HepG2 (cell line): Measurements from ENCODE around the gene CSRP3. TPM values are rescaled to one million over a fixed set of nuclear protein-coding genes. Genes with fewer than 3 reads are reported as not detected.

Experiments
- ATAC-seq: fragments of 200-7000 bp; cut with Tn5 transposase; 3 replicates; pipeline ENCODE4 v1.9.1; 2020; ENCODE audit warnings: mild to moderate bottlenecking, moderate library complexity
- BruUV-seq: library from RNA; stranded (reverse); fragments of 400-500 nt; replicated peaks from 2 replicates; lab custom pipeline; 2021; lab: Mats Ljungman, UMichigan
- CTCF ChIA-PET: fragments of 300-600 bp; formaldehyde crosslinking; extraction: SDS; loops from one replicate; lab custom pipeline; 2021; ENCODE audit warnings: low total read pairs, inconsistent platforms, low intra/inter-chr PET ratio; lab: Yijun Ruan, JAX
- POLR2A ChIA-PET: fragments of 350-600 bp; sonication (Branson Sonifier 250); formaldehyde crosslinking; loops from one replicate; lab custom pipeline; 2020; ENCODE audit warnings: antibody characterized with exemption, inconsistent platforms; lab: Yijun Ruan, JAX
- DNase-seq: peaks from one replicate; pipeline ENCODE4 v3.0.0-alpha.2; 2015; ENCODE audit warnings: low spot score
- FAIRE-seq: peaks from 3 replicates; lab custom pipeline; 2011; peaks lifted over from hg19 to GRCh38; lab: Jason Lieb, UNC
- H2AFZ ChIP-seq: one replicate; pipeline ENCODE4 v1.6.1; 2011; ENCODE audit warnings: low read length, inconsistent platforms
- H3K27ac ChIP-seq: fragments of 300-600 bp; 3 replicates; pipeline ENCODE4 v1.8.0; 2011; ENCODE audit warnings: mixed run types, mild to moderate bottlenecking, mixed read lengths, low read length, inconsistent platforms; ENCODE audit not compliant: insufficient read depth; ENCODE audit errors: extremely low read length
- H3K27me3 ChIP-seq, 2 experiments: fragments of 200-600 bp in 1 of 2; 2 replicates in 1 of 2; 3 replicates in 1 of 2; pipeline versions ENCODE4 v1.6.0 to v1.8.0; 2011; ENCODE audit warnings: low read length in 2 of 2, mild to moderate bottlenecking in 2 of 2, moderate library complexity in 2 of 2, inconsistent platforms in 1 of 2; ENCODE audit not compliant: insufficient read depth in 2 of 2, control insufficient read depth in 1 of 2
- H3K36me3 ChIP-seq, 2 experiments: fragments of 200-600 bp in 1 of 2; replicated peaks in 1 of 2; 2 replicates in 1 of 2; 3 replicates in 1 of 2; pipeline versions ENCODE4 v1.5.1 to v1.8.0; 2011; ENCODE audit warnings: low read length in 2 of 2, inconsistent platforms in 1 of 2; ENCODE audit not compliant: insufficient read depth in 2 of 2, control insufficient read depth in 1 of 2
- H3K4me1 ChIP-seq: 2 replicates; pipeline ENCODE4 v1.5.1; 2012; ENCODE audit warnings: low read length, inconsistent platforms; ENCODE audit not compliant: insufficient read depth
- H3K4me2 ChIP-seq: 2 replicates; pipeline ENCODE4 v1.6.0; 2011; ENCODE audit warnings: low read depth, low read length, inconsistent platforms
- H3K4me3 ChIP-seq, 3 experiments: fragments of 200-600 bp in 1 of 3; sonication (generic), shearing (Covaris generic) in 1 of 3; replicated peaks in 1 of 3; 2 replicates each; pipeline ENCODE4 v1.5.1; 2011 to 2016; ENCODE audit warnings: low read length in 3 of 3, inconsistent platforms in 2 of 3, low read depth in 2 of 3, mild to moderate bottlenecking in 2 of 3, control low read depth in 1 of 3, mixed read lengths in 1 of 3; ENCODE audit not compliant: insufficient read depth in 1 of 3
- H3K79me2 ChIP-seq: one replicate; pipeline ENCODE4 v1.6.1; 2011; ENCODE audit warnings: low read length, inconsistent platforms; ENCODE audit not compliant: insufficient read depth
- H3K9ac ChIP-seq: 2 replicates; pipeline ENCODE4 v1.6.0; 2011; ENCODE audit warnings: mild to moderate bottlenecking, low read depth, low read length, inconsistent platforms; ENCODE audit not compliant: insufficient read depth
- H3K9me3 ChIP-seq: 2 replicates; pipeline ENCODE4 v1.5.1; 2012; ENCODE audit warnings: mild to moderate bottlenecking, low read length
- H4K20me1 ChIP-seq: 2 replicates; pipeline ENCODE4 v1.6.0; 2011; ENCODE audit warnings: inconsistent platforms, mild to moderate bottlenecking, low read length, moderate library complexity; ENCODE audit not compliant: insufficient read depth
- ATRX ChIP-seq: sonication (generic); formaldehyde crosslinking; IDR thresholded peaks from 2 replicates; pipeline ENCODE4 v1.4.0; 2020; ENCODE audit warnings: missing genetic modification reagents, borderline replicate concordance
- FIP1L1 ChIP-seq: fragments of 200-400 bp; formaldehyde crosslinking; IDR thresholded peaks from 2 replicates; pipeline ENCODE4 v1.6.1; 2018; ENCODE audit warnings: low read depth, mild to moderate bottlenecking, low read length, moderate library complexity, borderline replicate concordance; ENCODE audit not compliant: insufficient read depth
- GABPB1 ChIP-seq: IDR thresholded peaks from 2 replicates; pipeline ENCODE4 v1.6.1; 2016; ENCODE audit warnings: mild to moderate bottlenecking, missing genetic modification reagents, moderate library complexity, missing compliant biosample characterization
- GFI1 ChIP-seq: sonication (generic); formaldehyde crosslinking; IDR thresholded peaks from 2 replicates; pipeline ENCODE4 v1.5.0; 2020; ENCODE audit warnings: missing genetic modification reagents, mild to moderate bottlenecking, borderline replicate concordance
- HNRNPH1 ChIP-seq: fragments of 200-400 bp; formaldehyde crosslinking; optimal IDR thresholded peaks from 2 replicates; pipeline ENCODE3; 2017; ENCODE audit warnings: mild to moderate bottlenecking, low read depth, low read length
- JARID2 ChIP-seq: sonication (generic); formaldehyde crosslinking; IDR thresholded peaks from 2 replicates; pipeline ENCODE4 v1.8.1; 2023; ENCODE audit warnings: missing genetic modification reagents, inconsistent platforms; ENCODE audit not compliant: insufficient replicate concordance
- KDM2A ChIP-seq: sonication (generic); formaldehyde crosslinking; IDR thresholded peaks from 2 replicates; pipeline ENCODE4 v1.4.0; 2020; ENCODE audit warnings: low read depth, missing genetic modification reagents, borderline replicate concordance
- KLF9 ChIP-seq: IDR thresholded peaks from 2 replicates; pipeline ENCODE4 v1.6.1; 2016; ENCODE audit warnings: low read depth
- MATR3 ChIP-seq: sonication (generic); formaldehyde crosslinking; IDR thresholded peaks from 2 replicates; pipeline ENCODE4 v1.4.0; 2020; ENCODE audit warnings: missing genetic modification reagents
- SMARCC2 ChIP-seq: fragments of 450-650 bp; IDR thresholded peaks from 2 replicates; pipeline ENCODE4 v1.6.1; 2017; ENCODE audit warnings: antibody characterized with exemption, mild to moderate bottlenecking
- SRY ChIP-seq: sonication (generic); formaldehyde crosslinking; IDR thresholded peaks from 2 replicates; pipeline ENCODE4 v1.8.0; 2022; ENCODE audit warnings: mild to moderate bottlenecking, missing genetic modification reagents
- ZNF143 ChIP-seq: sonication (generic); formaldehyde crosslinking; IDR thresholded peaks from 2 replicates; pipeline ENCODE4 v1.4.0; 2020; ENCODE audit warnings: missing genetic modification reagents
- WGBS: methylation state at CpG from one replicate; pipeline ENCODE4 v1.1.6; 2017; ENCODE audit warnings: low lambda C conversion rate; 5-methylcytosine and 5-hydroxymethylcytosine counted together
- in situ Hi-C: cut with HindIII; loops from 2 replicates; pipeline ENCODE4 v1.10.0; 2017; ENCODE audit warnings: low pct_unique_long_range_greater_than_20kb; ENCODE audit not compliant: extremely low pct_ligation_motif_present
- intact Hi-C: fragments of 100-400 bp; cut with micrococcal nuclease; formaldehyde crosslinking; loops from one replicate; pipeline ENCODE4 v1.10.0; 2022; ENCODE audit not compliant: unreplicated experiment
- polyA plus RNA-seq, 8 experiments: library from polyadenylated mRNA; depleted of rRNA in 3 of 8; stranded (reverse) in 7 of 8; unstranded in 1 of 8; fragments of >200 nt; fragmentation: Illumina TruSeq in 4 of 8; extraction: Trizol in 4 of 8; gene quantifications; 2 replicates each; pipeline versions ENCODE4 v1.2.1 to v1.2.3, GENCODE V29; 2011 to 2016; ENCODE audit warnings: low read depth in 4 of 8, missing spikeins in 1 of 8, mixed read lengths in 1 of 8; ENCODE audit not compliant: insufficient read depth in 1 of 8
- total RNA-seq, 5 experiments: library from RNA; depleted of rRNA; stranded (reverse); fragments of >200 nt; fragmentation: Illumina TruSeq; extraction: Trizol; gene quantifications; 2 replicates each; pipeline ENCODE4 v1.2.3, GENCODE V29; 2016; ENCODE audit warnings: low read depth in 1 of 5
- TF ChIP-seq, protein P1 (sequence below): sonication (generic); formaldehyde crosslinking; IDR thresholded peaks from 2 replicates; pipeline ENCODE4 v1.8.0; 2022; ENCODE audit warnings: missing genetic modification reagents, mild to moderate bottlenecking, moderate library complexity, borderline replicate concordance
- TF ChIP-seq, protein P2 (sequence below): IDR thresholded peaks from 2 replicates; pipeline ENCODE4 v1.6.1; 2016; ENCODE audit warnings: low read depth, missing genetic modification reagents, missing compliant biosample characterization

Gene CSRP3
- total and polyA plus RNA-seq, 2 of the 13 experiments (the other 11 are each of a cell fraction or from before 2014, with no cell fraction given) = not detected

DNA sequence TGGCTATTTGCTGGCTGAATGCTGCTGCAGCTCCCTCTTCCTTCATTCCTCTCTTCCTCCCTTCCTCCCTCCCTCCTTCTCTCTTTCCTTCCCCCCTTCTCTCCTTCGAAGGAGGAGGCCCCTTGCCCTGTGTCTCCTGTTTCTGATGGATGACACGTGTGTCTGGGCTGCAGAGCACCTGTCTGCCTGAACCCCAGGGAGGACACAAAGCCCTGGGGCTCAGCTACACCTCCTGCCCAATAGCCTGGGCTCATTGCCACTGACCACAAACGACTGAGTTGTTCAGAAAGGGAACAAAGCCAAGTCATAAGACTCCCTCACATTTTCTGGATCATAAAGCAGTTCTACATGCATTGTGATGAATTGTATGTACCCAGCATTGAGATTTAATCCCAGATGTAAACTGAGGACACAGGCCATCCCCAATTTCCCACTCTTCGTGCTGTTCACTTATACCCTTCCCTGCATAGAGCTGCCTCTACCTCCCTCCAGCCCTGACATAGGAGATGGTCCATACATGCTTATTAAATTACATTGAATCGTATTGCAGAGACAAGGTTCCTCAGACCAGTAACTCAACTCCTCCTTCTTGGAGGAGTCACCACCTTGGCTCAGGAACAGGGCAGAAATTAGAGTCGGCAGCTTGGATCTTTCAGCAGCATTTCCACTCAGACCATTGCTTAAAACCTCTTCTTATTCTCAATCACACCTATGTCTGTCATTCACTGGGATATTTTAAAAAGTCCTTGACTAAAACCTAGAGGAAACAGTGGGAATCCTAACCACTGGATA lies 1.2 kb downstream of the CSRP3 start:
- no TSS peak for BruUV-seq
- no peaks in the 10 kb centered on the region for H4K20me1 ChIP-seq
- TF ChIP-seq SRY (CRISPR knock-in tag) (no peak), JARID2 (CRISPR knock-in tag) (no peak), ZNF143 (CRISPR knock-in tag) (no peak), FIP1L1 (no peak), KDM2A (CRISPR knock-in tag) (no peak), KLF9 (CRISPR knock-in tag) (no peak), SMARCC2 (no peak), HNRNPH1 (no peak), GABPB1 (CRISPR knock-in tag) (no peak), GFI1 (CRISPR knock-in tag) (no peak), MATR3 (no peak), ATRX (CRISPR knock-in tag) (no peak)
- TF ChIP-seq, protein P1, sequence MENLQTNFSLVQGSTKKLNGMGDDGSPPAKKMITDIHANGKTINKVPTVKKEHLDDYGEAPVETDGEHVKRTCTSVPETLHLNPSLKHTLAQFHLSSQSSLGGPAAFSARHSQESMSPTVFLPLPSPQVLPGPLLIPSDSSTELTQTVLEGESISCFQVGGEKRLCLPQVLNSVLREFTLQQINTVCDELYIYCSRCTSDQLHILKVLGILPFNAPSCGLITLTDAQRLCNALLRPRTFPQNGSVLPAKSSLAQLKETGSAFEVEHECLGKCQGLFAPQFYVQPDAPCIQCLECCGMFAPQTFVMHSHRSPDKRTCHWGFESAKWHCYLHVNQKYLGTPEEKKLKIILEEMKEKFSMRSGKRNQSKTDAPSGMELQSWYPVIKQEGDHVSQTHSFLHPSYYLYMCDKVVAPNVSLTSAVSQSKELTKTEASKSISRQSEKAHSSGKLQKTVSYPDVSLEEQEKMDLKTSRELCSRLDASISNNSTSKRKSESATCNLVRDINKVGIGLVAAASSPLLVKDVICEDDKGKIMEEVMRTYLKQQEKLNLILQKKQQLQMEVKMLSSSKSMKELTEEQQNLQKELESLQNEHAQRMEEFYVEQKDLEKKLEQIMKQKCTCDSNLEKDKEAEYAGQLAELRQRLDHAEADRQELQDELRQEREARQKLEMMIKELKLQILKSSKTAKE (CRISPR knock-in tag) = no peak
- TF ChIP-seq, protein P2, sequence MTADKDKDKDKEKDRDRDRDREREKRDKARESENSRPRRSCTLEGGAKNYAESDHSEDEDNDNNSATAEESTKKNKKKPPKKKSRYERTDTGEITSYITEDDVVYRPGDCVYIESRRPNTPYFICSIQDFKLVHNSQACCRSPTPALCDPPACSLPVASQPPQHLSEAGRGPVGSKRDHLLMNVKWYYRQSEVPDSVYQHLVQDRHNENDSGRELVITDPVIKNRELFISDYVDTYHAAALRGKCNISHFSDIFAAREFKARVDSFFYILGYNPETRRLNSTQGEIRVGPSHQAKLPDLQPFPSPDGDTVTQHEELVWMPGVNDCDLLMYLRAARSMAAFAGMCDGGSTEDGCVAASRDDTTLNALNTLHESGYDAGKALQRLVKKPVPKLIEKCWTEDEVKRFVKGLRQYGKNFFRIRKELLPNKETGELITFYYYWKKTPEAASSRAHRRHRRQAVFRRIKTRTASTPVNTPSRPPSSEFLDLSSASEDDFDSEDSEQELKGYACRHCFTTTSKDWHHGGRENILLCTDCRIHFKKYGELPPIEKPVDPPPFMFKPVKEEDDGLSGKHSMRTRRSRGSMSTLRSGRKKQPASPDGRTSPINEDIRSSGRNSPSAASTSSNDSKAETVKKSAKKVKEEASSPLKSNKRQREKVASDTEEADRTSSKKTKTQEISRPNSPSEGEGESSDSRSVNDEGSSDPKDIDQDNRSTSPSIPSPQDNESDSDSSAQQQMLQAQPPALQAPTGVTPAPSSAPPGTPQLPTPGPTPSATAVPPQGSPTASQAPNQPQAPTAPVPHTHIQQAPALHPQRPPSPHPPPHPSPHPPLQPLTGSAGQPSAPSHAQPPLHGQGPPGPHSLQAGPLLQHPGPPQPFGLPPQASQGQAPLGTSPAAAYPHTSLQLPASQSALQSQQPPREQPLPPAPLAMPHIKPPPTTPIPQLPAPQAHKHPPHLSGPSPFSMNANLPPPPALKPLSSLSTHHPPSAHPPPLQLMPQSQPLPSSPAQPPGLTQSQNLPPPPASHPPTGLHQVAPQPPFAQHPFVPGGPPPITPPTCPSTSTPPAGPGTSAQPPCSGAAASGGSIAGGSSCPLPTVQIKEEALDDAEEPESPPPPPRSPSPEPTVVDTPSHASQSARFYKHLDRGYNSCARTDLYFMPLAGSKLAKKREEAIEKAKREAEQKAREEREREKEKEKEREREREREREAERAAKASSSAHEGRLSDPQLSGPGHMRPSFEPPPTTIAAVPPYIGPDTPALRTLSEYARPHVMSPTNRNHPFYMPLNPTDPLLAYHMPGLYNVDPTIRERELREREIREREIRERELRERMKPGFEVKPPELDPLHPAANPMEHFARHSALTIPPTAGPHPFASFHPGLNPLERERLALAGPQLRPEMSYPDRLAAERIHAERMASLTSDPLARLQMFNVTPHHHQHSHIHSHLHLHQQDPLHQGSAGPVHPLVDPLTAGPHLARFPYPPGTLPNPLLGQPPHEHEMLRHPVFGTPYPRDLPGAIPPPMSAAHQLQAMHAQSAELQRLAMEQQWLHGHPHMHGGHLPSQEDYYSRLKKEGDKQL (CRISPR knock-in tag) = no peak
- H3K4me2 ChIP-seq = no peak overlapping the region
- no peak overlapping the region for H2AFZ ChIP-seq
- H3K4me1 ChIP-seq = no peaks in the 10 kb centered on the region
- H3K36me3 ChIP-seq = no peaks in the 10 kb centered on the region
- DNase-seq = no peak
- H3K4me3 ChIP-seq = no peak overlapping the region
- no peak overlapping the region for H3K27ac ChIP-seq
- intact Hi-C loops (no loop called here), in situ Hi-C loops (no loop called here)
- FAIRE-seq = no peak
- no peak for ATAC-seq
- WGBS = 0% methylated on average over 6 of the region's 6 CpGs
- POLR2A ChIA-PET = no interaction called here
- no peak overlapping the region for H3K9ac ChIP-seq
- CTCF ChIA-PET = no interaction called here
- H3K79me2 ChIP-seq = no peaks in the 10 kb centered on the region
- no peaks in the 10 kb centered on the region for H3K9me3 ChIP-seq
- H3K27me3 ChIP-seq = peaks cover 0 to 13% of the 10 kb centered on the region in 2 experiments; a peak in 1 of 5 replicates
